OCI-LY3 (cell line): Measurements from ENCODE around the gene C10orf95.

Source experiments
- H2AFZ ChIP-seq: fragments of 200-600, 300-600 bp; shearing (Covaris generic); 2 replicates; pipeline ENCODE4 v1.6.0; 2014; ENCODE audit warnings: antibody characterized with exemption, low read depth, low read length
- H3K27ac ChIP-seq: fragments of 200-600, 300-600 bp; sonication (generic); 2 replicates; pipeline ENCODE4 v1.5.1; 2014; ENCODE audit warnings: mild to moderate bottlenecking, low read length, moderate library complexity, mixed read lengths
- H3K27me3 ChIP-seq: fragments of 200-600, 300-600 bp; sonication (generic); 2 replicates; pipeline ENCODE4 v1.6.1; 2014; ENCODE audit warnings: low read depth, low read length, mixed read lengths
- H3K36me3 ChIP-seq: fragments of 200-600, 300-600 bp; sonication (generic); replicated peaks from 2 replicates; pipeline ENCODE3; 2014; ENCODE audit warnings: low read depth, low read length, mixed read lengths
- H3K4me1 ChIP-seq: fragments of 300-600, 200-600 bp; sonication (generic); 2 replicates; pipeline ENCODE4 v1.6.1; 2014; ENCODE audit warnings: low read length, mixed read lengths
- H3K4me2 ChIP-seq: fragments of 200-600, 300-600 bp; sonication (generic); 2 replicates; pipeline ENCODE4 v1.6.1; 2014; ENCODE audit warnings: low read length, mixed read lengths
- H3K4me3 ChIP-seq: fragments of 300-600, 200-600 bp; sonication (generic); 2 replicates; pipeline ENCODE4 v1.5.1; 2014; ENCODE audit warnings: antibody characterized with exemption, mild to moderate bottlenecking, low read length, moderate library complexity
- H3K79me2 ChIP-seq: fragments of 300-600, 200-600 bp; shearing (Covaris generic); 2 replicates; pipeline ENCODE4 v1.6.1; 2014; ENCODE audit warnings: mild to moderate bottlenecking, low read length, mixed read lengths
- H3K9ac ChIP-seq: fragments of 300-600, 200-600 bp; shearing (Covaris generic); 2 replicates; pipeline ENCODE4 v1.6.0; 2014; ENCODE audit warnings: mild to moderate bottlenecking, low read length, moderate library complexity
- H3K9me3 ChIP-seq: fragments of 200-600, 300-600 bp; shearing (Covaris generic); 2 replicates; pipeline ENCODE4 v1.6.1; 2014; ENCODE audit warnings: low read length, mixed read lengths; ENCODE audit not compliant: insufficient read depth
- H4K20me1 ChIP-seq: fragments of 200-600, 300-600 bp; sonication (generic); 2 replicates; pipeline ENCODE4 v1.6.1; 2016; ENCODE audit warnings: low read length, mixed read lengths; ENCODE audit not compliant: insufficient read depth
- CTCF ChIP-seq: fragments of 200-600, 300-600 bp; sonication (generic); IDR thresholded peaks from 2 replicates; pipeline ENCODE4 v1.5.1; 2014; ENCODE audit warnings: antibody characterized with exemption, low read length, low read depth
- EZH2phosphoT487 ChIP-seq: fragments of 200-600 bp; shearing (Covaris generic); IDR thresholded peaks from 2 replicates; pipeline ENCODE4 v1.6.1; 2018; ENCODE audit warnings: antibody characterized with exemption, mixed run types, low read depth

Gene C10orf95

DNA sequence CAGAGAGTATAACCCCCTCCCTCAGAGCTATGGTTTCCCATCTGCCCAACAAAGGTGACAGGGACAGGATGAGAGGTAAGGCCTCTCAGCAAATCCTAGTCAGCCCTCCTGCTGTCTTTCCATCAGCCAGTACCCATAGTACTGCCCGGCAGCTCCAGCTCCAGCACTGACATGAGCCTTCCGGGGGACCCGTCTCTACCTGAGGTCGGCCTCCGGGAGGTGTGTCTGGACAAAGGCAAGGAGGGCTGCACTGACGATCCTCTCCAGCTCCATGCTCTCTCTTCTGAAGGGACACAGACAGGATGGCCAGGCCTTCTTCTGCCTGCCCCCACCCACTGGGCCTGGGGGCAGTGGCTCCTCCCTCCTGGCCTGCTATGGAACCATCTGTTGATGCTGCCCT, 26.4 kb downstream of the C10orf95 start:
- no peak overlapping the region for H3K9ac ChIP-seq
- H3K27me3 ChIP-seq, result no peaks in the 10 kb centered on the region
- TF ChIP-seq EZH2phosphoT487 (no peak), CTCF (no peak)
- no peak overlapping the region for H3K4me2 ChIP-seq
- H3K79me2 ChIP-seq, result peaks cover 4% of the 10 kb centered on the region; the same call in 1 of the 2 replicates
- no peak overlapping the region for H3K4me3 ChIP-seq
- no peaks in the 10 kb centered on the region for H3K36me3 ChIP-seq
- H2AFZ ChIP-seq, result no peak overlapping the region
- no peak overlapping the region for H3K27ac ChIP-seq
- no peaks in the 10 kb centered on the region for H4K20me1 ChIP-seq
- no peaks in the 10 kb centered on the region for H3K9me3 ChIP-seq
- peaks cover 28% of the 10 kb centered on the region for H3K4me1 ChIP-seq

DNA sequence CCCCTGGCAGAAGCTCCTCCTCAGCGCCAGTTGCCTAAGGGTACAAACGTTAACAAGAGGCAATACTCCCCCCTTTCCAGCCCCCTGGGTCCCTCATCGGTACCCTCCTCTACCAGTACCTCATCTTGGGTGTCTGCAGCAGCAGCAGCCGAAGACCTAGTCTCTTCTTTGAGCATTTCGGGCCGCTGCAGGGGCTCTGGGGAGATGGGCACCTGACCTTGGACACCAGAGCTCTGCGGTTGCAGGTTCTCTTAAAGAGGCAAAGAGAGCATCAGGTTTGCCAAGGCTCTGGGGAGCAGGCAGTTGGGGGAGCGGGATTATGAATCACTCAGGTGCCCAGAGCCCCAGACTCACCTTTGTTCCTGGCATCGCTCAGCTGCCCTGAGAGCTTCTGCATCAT, 27.2 kb downstream of the C10orf95 start:
- Histone ChIP-seq H3K4me2 (no peak overlapping the region), H4K20me1 (no peaks in the 10 kb centered on the region), H3K79me2 (peaks cover 4% of the 10 kb centered on the region; the same call in 1 of the 2 replicates), H3K9me3 (no peaks in the 10 kb centered on the region), H3K27ac (no peak overlapping the region), H3K4me1 (peaks cover 30% of the 10 kb centered on the region), H3K27me3 (no peaks in the 10 kb centered on the region), H3K36me3 (no peaks in the 10 kb centered on the region), H3K9ac (no peak overlapping the region), H3K4me3 (no peak overlapping the region), H2AFZ (no peak overlapping the region)
- no peak for TF ChIP-seq CTCF
- TF ChIP-seq EZH2phosphoT487, result no peak

- Histone ChIP-seq H3K4me3 (no peak overlapping the region), H3K9ac (no peak overlapping the region), H3K9me3 (no peaks in the 10 kb centered on the region), H3K27ac (no peak overlapping the region), H3K36me3 (no peaks in the 10 kb centered on the region), H3K4me2 (no peak overlapping the region), H4K20me1 (no peaks in the 10 kb centered on the region), H3K27me3 (no peaks in the 10 kb centered on the region), H3K4me1 (peaks cover 30% of the 10 kb centered on the region), H2AFZ (no peak overlapping the region), H3K79me2 (peaks cover 4% of the 10 kb centered on the region; the same call in 1 of the 2 replicates)
- TF ChIP-seq CTCF (no peak), EZH2phosphoT487 (no peak)
Observed at GRCh38 chr10:102423372-102423968, 27.9 kb downstream of the C10orf95 start.

DNA sequence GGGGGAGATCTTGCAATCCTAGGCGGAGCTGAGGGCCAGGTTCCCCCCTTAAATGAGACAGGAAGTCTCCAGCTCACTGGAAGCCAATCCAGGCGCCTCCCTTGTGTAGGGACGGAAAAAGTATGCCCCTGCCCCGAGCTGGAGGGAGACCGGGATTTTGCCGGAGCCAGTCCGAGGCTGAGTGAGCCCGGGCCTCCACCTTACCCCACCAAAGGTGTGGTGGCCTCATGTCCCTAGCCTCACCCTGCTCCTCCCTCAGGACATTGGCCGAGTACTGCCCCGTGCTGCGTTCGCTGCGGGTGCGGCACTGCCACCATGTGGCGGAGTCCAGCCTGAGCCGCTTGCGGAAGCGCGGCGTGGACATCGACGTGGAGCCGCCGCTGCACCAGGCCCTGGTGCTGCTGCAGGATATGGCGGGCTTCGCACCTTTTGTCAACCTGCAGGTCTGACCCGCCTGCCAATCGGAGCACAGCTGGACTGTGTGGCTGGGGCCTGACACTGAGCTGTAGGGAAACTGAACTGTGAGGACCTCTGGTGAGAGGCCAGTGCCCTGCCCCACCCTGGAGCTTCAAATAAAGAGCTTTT, 28.7 kb downstream of the C10orf95 start:
- H3K27me3 ChIP-seq, result no peaks in the 10 kb centered on the region
- peak overlapping the region; percentile 82 for H3K4me3 ChIP-seq
- no peaks in the 10 kb centered on the region for H4K20me1 ChIP-seq
- H3K36me3 ChIP-seq, result no peaks in the 10 kb centered on the region
- H3K9ac ChIP-seq, result peak overlapping the region; percentile 61; the same call in 1 of the 2 replicates
- H3K9me3 ChIP-seq, result no peaks in the 10 kb centered on the region
- H3K4me2 ChIP-seq, result peak overlapping the region; percentile 82
- H3K27ac ChIP-seq, result peak overlapping the region; percentile 14; the same call in 1 of the 2 replicates
- H2AFZ ChIP-seq, result no peak overlapping the region
- TF ChIP-seq EZH2phosphoT487, result no peak
- TF ChIP-seq CTCF, result peak; percentile 56
- peaks cover 4% of the 10 kb centered on the region; the same call in 1 of the 2 replicates for H3K79me2 ChIP-seq
- peaks cover 30% of the 10 kb centered on the region for H3K4me1 ChIP-seq
